ENCODE data around the gene F7.
"Not testable (repeated sequence)": the region's sequence is repeated elsewhere in the genome, so short reads cannot be mapped to it uniquely, and the experiment has no call there.

Gene F7

GRCh38 chr13:113157206-113157928 lies 51.8 kb downstream of the F7 start:
- no peak for DNase-seq

- DNase-seq = no peak
These were observed 52.5 kb downstream of the F7 start, which contains the start of gene PROZ for GRCh38 chr13:113157929-113158747. PROZ (plus strand) TSS chr13:113158648; CDS start chr13:113158661, 13 bp downstream.

GRCh38 chr13:113158946-113159345 lies 53.4 kb downstream of the F7 start:
- DNase-seq = no peak

- no peak for DNase-seq
These were observed 54.1 kb downstream of the F7 start for GRCh38 chr13:113159701-113160100.

- DNase-seq = no peak
These were observed 55.4 kb downstream of the F7 start for GRCh38 chr13:113160983-113161382.

- DNase-seq = no peak
These were observed 55.8 kb downstream of the F7 start for GRCh38 chr13:113161433-113161832.

GRCh38 chr13:113161975-113162374 lies 56.4 kb downstream of the F7 start:
- DNase-seq = not testable (repeated sequence)

- DNase-seq = no peak
These were observed 57.4 kb downstream of the F7 start for GRCh38 chr13:113162783-113163685.

GRCh38 chr13:113164492-113164891 lies 58.9 kb downstream of the F7 start:
- no peak for DNase-seq

GRCh38 chr13:113166266-113166665 lies 60.7 kb downstream of the F7 start:
- no peak for DNase-seq

- DNase-seq = no peak
These were observed 61.1 kb downstream of the F7 start for GRCh38 chr13:113166681-113167080.

GRCh38 chr13:113167155-113167554 lies 61.6 kb downstream of the F7 start:
- no peak for DNase-seq

GRCh38 chr13:113167575-113167974 lies 62.0 kb downstream of the F7 start:
- no peak for DNase-seq

- no peak for DNase-seq
These were observed 62.6 kb downstream of the F7 start for GRCh38 chr13:113168211-113168610.

- no peak for DNase-seq
These were observed 64.0 kb downstream of the F7 start for GRCh38 chr13:113169277-113170272.
